Esophagus squamous epithelium (tissue), 5 donors: ENCODE results near the gene PTPRG. TPM values are rescaled to one million over a fixed set of nuclear protein-coding genes. Genes with fewer than 3 reads are reported as not detected.

Experiments
- DNase-seq: peaks from one replicate; lab custom pipeline; 2025; lab: John Stamatoyannopoulos, UW
- H3K27ac ChIP-seq, 4 donors: fragments of 200-600 bp; sonication (generic); one replicate each; pipeline ENCODE4 v1.5.1; 2016 to 2019; ENCODE audit warnings: mild to moderate bottlenecking in 1 of 4
- H3K27me3 ChIP-seq, 4 donors: fragments of 200-600 bp; sonication (generic); 1 replicate in 3 of 4; 2 replicates in 1 of 4; pipeline versions ENCODE4 v1.5.1 to v1.6.0; 2017 to 2021; ENCODE audit warnings: antibody characterized with exemption in 1 of 4
- H3K36me3 ChIP-seq, 3 donors: fragments of 200-600 bp; sonication (generic); one replicate each; pipeline ENCODE4 v1.5.1; 2016 to 2019
- H3K4me1 ChIP-seq, 3 donors: fragments of 200-600 bp; sonication (generic); one replicate each; pipeline ENCODE4 v1.5.1; 2017 to 2019
- H3K4me3 ChIP-seq, 4 donors: fragments of 200-600 bp; sonication (generic); 1 replicate in 3 of 4; 2 replicates in 1 of 4; pipeline ENCODE4 v1.5.1; 2016 to 2019; ENCODE audit warnings: mild to moderate bottlenecking in 2 of 4, moderate library complexity in 1 of 4
- H3K9me3 ChIP-seq, 3 donors: fragments of 200-600 bp; sonication (generic); one replicate each; pipeline ENCODE4 v1.5.1; 2016 to 2019
- POLR2A ChIP-seq, 4 donors: fragments of 450-650 bp; IDR thresholded peaks; one replicate each; pipeline ENCODE4 v1.6.1; 2017; ENCODE audit warnings: antibody characterized with exemption in 4 of 4, mild to moderate bottlenecking in 4 of 4, moderate library complexity in 3 of 4
- WGBS, 2 donors: methylation state at CpG; one replicate each; pipeline ENCODE4 v1.1.5; 2018; 5-methylcytosine and 5-hydroxymethylcytosine counted together
- intact Hi-C: fragments of 100-400 bp; cut with DNase I; formaldehyde crosslinking; loops from one replicate; pipeline ENCODE4 v1.15.0; 2022
- total RNA-seq, 4 donors: library from RNA; depleted of rRNA; stranded (reverse); fragments of >200 nt; gene quantifications; one replicate each; pipeline ENCODE4 v1.1.0, GENCODE V29; 2016
- TF ChIP-seq, protein P1 (sequence below), 6 experiments: fragments of 450-650 bp in 4 of 6; fragments of 200-600 bp in 2 of 6; sonication (generic) in 2 of 6; IDR thresholded peaks; one replicate each; pipeline ENCODE4 v1.5.1; 2016 to 2019; ENCODE audit warnings: antibody characterized with exemption in 6 of 6, mild to moderate bottlenecking in 4 of 6, moderate library complexity in 4 of 6
- donor health status: DM: yes; HTN: yes; CAD: no.

Gene PTPRG
- total RNA-seq, 4 donors from 2014 or later: 3.7 to 42.2 (median 15.2) TPM

DNA sequence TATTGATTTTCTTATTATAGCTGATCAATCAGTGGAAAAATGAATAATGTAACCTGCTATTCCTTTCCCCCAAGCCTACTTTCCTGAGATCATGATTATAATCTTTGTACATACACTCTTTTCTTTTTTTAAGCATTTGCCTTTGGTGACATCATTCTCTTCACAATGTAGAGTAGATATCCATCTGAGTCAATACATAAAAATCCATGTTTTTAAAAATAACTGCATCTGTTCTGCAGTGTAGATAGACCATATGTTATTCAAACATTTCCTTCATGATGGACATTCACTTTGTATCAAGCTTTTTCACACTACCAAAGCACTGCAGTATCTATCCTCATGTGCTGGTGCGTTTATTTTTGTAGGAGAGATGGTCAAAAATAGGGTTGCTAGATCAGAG lies 211.1 kb downstream of the PTPRG start:
- Histone ChIP-seq H3K4me3 (no peak overlapping the region), H3K27ac (no peak overlapping the region), H3K36me3 (no peaks in the 10 kb centered on the region), H3K4me1 (peaks cover 0 to 11% (median 0%) of the 10 kb centered on the region in 3 donors), H3K27me3 (no peaks in the 10 kb centered on the region), H3K9me3 (no peaks in the 10 kb centered on the region)
- TF ChIP-seq, protein P1, sequence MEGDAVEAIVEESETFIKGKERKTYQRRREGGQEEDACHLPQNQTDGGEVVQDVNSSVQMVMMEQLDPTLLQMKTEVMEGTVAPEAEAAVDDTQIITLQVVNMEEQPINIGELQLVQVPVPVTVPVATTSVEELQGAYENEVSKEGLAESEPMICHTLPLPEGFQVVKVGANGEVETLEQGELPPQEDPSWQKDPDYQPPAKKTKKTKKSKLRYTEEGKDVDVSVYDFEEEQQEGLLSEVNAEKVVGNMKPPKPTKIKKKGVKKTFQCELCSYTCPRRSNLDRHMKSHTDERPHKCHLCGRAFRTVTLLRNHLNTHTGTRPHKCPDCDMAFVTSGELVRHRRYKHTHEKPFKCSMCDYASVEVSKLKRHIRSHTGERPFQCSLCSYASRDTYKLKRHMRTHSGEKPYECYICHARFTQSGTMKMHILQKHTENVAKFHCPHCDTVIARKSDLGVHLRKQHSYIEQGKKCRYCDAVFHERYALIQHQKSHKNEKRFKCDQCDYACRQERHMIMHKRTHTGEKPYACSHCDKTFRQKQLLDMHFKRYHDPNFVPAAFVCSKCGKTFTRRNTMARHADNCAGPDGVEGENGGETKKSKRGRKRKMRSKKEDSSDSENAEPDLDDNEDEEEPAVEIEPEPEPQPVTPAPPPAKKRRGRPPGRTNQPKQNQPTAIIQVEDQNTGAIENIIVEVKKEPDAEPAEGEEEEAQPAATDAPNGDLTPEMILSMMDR (IDR thresholded peaks at IDR 0.05): no peak
- no peak for TF ChIP-seq POLR2A (IDR thresholded peaks at IDR 0.05)
- no peak for DNase-seq
- 77 to 100% methylated on average over 1 of the region's 1 CpG for WGBS, 2 donors
- intact Hi-C loops: no loop called here

DNA sequence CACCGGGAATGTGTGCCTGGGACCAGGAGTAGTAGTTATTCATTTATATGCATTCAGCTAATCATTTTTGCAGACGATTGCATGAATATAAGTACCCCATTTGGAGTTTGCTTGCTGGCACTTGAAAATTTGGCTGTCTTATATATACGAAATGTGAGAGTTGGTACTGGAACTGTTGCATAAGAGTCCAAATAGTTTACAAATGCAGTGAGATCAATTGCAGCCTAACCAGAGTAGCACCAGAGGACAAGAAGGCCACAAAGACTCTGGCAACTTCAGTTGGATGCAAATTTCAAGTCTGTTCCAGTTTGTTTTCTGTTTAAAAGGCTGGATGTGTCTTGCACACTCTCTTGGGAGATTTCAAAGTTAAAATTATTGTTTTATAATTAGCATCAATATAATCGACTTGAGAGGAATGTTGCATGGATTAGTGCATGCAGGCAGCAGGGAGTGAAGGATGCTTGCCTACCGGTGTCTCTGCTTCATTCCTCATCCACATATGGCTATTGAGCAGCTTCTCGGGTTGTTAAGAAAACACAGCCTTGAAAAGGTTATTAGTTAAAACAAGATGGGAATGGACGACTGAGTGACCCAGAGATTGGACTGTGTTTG lies 213.0 kb downstream of the PTPRG start:
- H3K4me3 ChIP-seq: no peak overlapping the region
- H3K27me3 ChIP-seq: no peaks in the 10 kb centered on the region
- H3K36me3 ChIP-seq: no peaks in the 10 kb centered on the region
- H3K9me3 ChIP-seq: no peaks in the 10 kb centered on the region
- intact Hi-C loops: no loop called here
- no peak overlapping the region for H3K27ac ChIP-seq
- peaks cover 0 to 11% (median 0%) of the 10 kb centered on the region in 3 donors for H3K4me1 ChIP-seq
- no peak for DNase-seq
- TF ChIP-seq POLR2A (IDR thresholded peaks at IDR 0.05): no peak
- TF ChIP-seq, protein P1 (IDR thresholded peaks at IDR 0.05): no peak
- WGBS, 2 donors: 50 to 57% methylated on average over 7 of the region's 7 CpGs

DNA sequence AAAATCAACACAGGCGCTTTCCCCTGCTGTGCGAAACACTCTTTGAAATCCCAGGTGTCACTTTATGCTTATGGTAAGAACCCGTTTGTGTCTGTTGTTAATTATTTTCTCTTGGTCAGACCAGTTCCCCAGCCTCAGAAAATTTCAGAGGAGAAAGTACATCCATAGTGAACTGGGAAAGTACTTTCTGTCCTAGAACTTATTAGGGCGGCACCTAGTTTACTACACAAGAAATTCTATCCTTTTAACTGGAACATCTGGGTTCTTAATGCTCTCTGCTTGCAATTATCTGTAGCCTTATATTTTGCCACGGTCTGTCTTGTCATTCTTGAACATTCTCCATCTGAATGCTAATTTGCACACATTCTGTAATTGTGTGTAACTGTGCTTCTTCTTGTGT lies 215.0 kb downstream of the PTPRG start:
- intact Hi-C loops: no loop called here
- no peak overlapping the region for H3K27ac ChIP-seq

DNA sequence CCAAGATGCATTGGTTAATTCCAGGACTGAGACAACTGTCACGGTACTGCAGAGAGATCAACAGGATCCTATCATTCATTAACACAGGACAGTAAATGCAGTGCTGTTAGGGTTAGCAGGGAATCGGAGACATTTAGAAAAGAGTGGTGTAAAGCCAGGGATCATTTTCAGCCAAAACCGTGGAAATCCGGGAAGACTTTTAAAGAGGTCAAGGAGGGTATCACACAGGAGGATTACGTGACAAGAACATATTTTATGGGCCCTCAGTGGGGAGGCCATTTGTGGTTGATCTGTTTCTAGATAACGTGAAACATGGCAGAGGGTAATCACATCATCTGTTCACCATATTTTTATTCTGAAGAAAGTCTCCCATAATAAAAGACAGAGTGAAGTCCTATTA lies 216.1 kb downstream of the PTPRG start:
- Histone ChIP-seq H3K36me3 (no peaks in the 10 kb centered on the region), H3K27me3 (no peaks in the 10 kb centered on the region), H3K4me3 (no peak overlapping the region), H3K9me3 (no peaks in the 10 kb centered on the region), H3K4me1 (peaks cover 0 to 11% (median 0%) of the 10 kb centered on the region in 3 donors), H3K27ac (no peak overlapping the region)
- intact Hi-C loops: no loop called here
- no peak for TF ChIP-seq POLR2A (IDR thresholded peaks at IDR 0.05)
- TF ChIP-seq, protein P1 (IDR thresholded peaks at IDR 0.05): no peak
- DNase-seq: no peak
- WGBS, 2 donors: 84 to 90% methylated on average over 6 of the region's 6 CpGs

More for the DNA sequence above, 215.0 kb downstream of the PTPRG start:
- Histone ChIP-seq H3K9me3 (no peaks in the 10 kb centered on the region), H3K27me3 (no peaks in the 10 kb centered on the region), H3K36me3 (no peaks in the 10 kb centered on the region), H3K4me3 (no peak overlapping the region), H3K4me1 (peaks cover 0 to 11% (median 0%) of the 10 kb centered on the region in 3 donors)
- 83 to 92% methylated on average over 5 of the region's 5 CpGs for WGBS, 2 donors
- no peak for DNase-seq
- no peak for TF ChIP-seq POLR2A (IDR thresholded peaks at IDR 0.05)
- TF ChIP-seq, protein P1 (IDR thresholded peaks at IDR 0.05): no peak

DNA sequence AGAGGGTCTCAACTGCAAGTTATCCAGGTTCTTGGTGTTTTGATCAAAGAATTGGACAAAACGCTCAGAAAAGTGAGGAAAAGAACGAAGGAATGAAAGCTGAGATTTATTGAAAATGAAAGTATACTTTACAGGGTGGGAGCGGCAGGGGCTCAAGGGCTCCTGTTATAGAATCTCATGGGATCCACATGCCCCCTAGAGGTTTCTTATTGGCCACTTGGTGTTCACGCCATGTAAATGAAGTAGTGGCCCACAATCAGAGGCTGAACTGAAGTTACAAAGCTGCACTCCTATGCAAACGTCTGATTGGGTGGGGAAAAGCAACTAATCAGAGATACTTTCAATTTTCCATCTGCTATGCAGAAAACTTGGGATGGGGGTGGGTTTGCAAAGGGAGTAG lies 216.7 kb downstream of the PTPRG start:
- intact Hi-C loops: no loop called here
- no peaks in the 10 kb centered on the region for H3K9me3 ChIP-seq
- no peaks in the 10 kb centered on the region for H3K36me3 ChIP-seq
- H3K4me1 ChIP-seq: peaks cover 0 to 11% (median 0%) of the 10 kb centered on the region in 3 donors
- 76 to 87% methylated on average over 5 of the region's 5 CpGs for WGBS, 2 donors
- no peak for DNase-seq
- no peaks in the 10 kb centered on the region for H3K27me3 ChIP-seq
- no peak overlapping the region for H3K27ac ChIP-seq
- TF ChIP-seq, protein P1 (IDR thresholded peaks at IDR 0.05): no peak
- no peak for TF ChIP-seq POLR2A (IDR thresholded peaks at IDR 0.05)
- H3K4me3 ChIP-seq: no peak overlapping the region
